T-cell (primary cell): ENCODE results near the gene SKI. TPM values are rescaled to one million over a fixed set of nuclear protein-coding genes. Genes with fewer than 3 reads are reported as not detected.

Source experiments
- ATAC-seq, 4 experiments: fragments of 200-7000 bp in 3 of 4; fragments of 150-1000 bp in 1 of 4; cut with Tn5 transposase; replicated peaks in 1 of 4; 1 replicate in 3 of 4; 2 replicates in 1 of 4; pipeline ENCODE4 v1.10.0; 2021; ENCODE audit warnings: moderate library complexity in 3 of 4, mild to moderate bottlenecking in 2 of 4, moderate number of reproducible peaks in 1 of 4
- CTCF ChIA-PET, 2 donors: fragments of 300-600 bp; sonication (Branson Sonifier 250); formaldehyde crosslinking; loops; one replicate each; lab custom pipeline; 2022; ENCODE audit warnings: antibody characterized with exemption in 2 of 2; lab: Charles Lee
- POLR2A ChIA-PET, 2 donors: fragments of 300-600 bp; sonication (Branson Sonifier 250); formaldehyde crosslinking; loops; one replicate each; lab custom pipeline; 2022; ENCODE audit warnings: antibody characterized with exemption in 2 of 2; lab: Charles Lee
- DNase-seq, 35 experiments: peaks; one replicate each; pipeline versions ENCODE4 v3.0.0 to v3.0.0-alpha.2; 2013 to 2023
- H3K27ac ChIP-seq: one replicate; pipeline ENCODE4 v1.5.1; 2013; ENCODE audit warnings: low read length
- H3K27me3 ChIP-seq, 2 experiments: replicated peaks in 1 of 2; 1 replicate in 1 of 2; 2 replicates in 1 of 2; pipeline versions ENCODE4 v1.6.1 to v1.7.0; 2013; ENCODE audit warnings: low read length in 1 of 2, mixed read lengths in 1 of 2; ENCODE audit not compliant: control insufficient read depth in 2 of 2, insufficient read depth in 2 of 2; ENCODE audit errors: extremely low read depth in 1 of 2
- H3K36me3 ChIP-seq, 2 donors: 1 replicate in 1 of 2; 2 replicates in 1 of 2; pipeline versions ENCODE4 v1.6.1 to v1.7.0; 2013; ENCODE audit warnings: low read length in 1 of 2; ENCODE audit not compliant: control insufficient read depth in 2 of 2, insufficient read depth in 1 of 2; ENCODE audit errors: extremely low read depth in 1 of 2
- H3K4me1 ChIP-seq, 2 experiments: 1 replicate in 1 of 2; 2 replicates in 1 of 2; pipeline versions ENCODE4 v1.6.1 to v1.7.0; 2013; ENCODE audit warnings: low read length in 2 of 2, mixed read lengths in 1 of 2; ENCODE audit not compliant: insufficient read depth in 2 of 2, control insufficient read depth in 1 of 2; ENCODE audit errors: extremely low read depth in 1 of 2
- H3K4me3 ChIP-seq, 2 donors: 1 replicate in 1 of 2; 2 replicates in 1 of 2; pipeline versions ENCODE4 v1.5.1 to v1.7.0; 2013; ENCODE audit warnings: mild to moderate bottlenecking in 2 of 2, low read length in 1 of 2, moderate library complexity in 1 of 2; ENCODE audit not compliant: control insufficient read depth in 1 of 2; ENCODE audit errors: extremely low read depth in 1 of 2
- H3K9me3 ChIP-seq: 2 replicates; pipeline ENCODE4 v1.7.0; 2013
- H3K27ac Mint-ChIP-seq, 2 donors: one replicate each; pipeline ENCODE4 v1.8.0; 2020 to 2021; ENCODE audit warnings: mild to moderate bottlenecking in 2 of 2, mixed read lengths in 2 of 2
- H3K27me3 Mint-ChIP-seq, 2 donors: one replicate each; pipeline ENCODE4 v1.8.0; 2021 to 2022; ENCODE audit warnings: mixed read lengths in 2 of 2
- H3K36me3 Mint-ChIP-seq: one replicate; pipeline ENCODE4 v1.8.0; 2021; ENCODE audit warnings: mixed read lengths
- H3K4me1 Mint-ChIP-seq, 3 donors: one replicate each; pipeline ENCODE4 v1.8.0; 2020 to 2022; ENCODE audit warnings: mixed read lengths in 3 of 3, mild to moderate bottlenecking in 1 of 3
- H3K4me3 Mint-ChIP-seq, 3 donors: one replicate each; pipeline ENCODE4 v1.8.0; 2020 to 2022; ENCODE audit warnings: mild to moderate bottlenecking in 3 of 3, mixed read lengths in 3 of 3, moderate library complexity in 3 of 3
- H3K9me3 Mint-ChIP-seq, 3 donors: one replicate each; pipeline ENCODE4 v1.8.0; 2020 to 2022; ENCODE audit warnings: mixed read lengths in 3 of 3
- WGBS: methylation state at CpG from one replicate; pipeline ENCODE4 v1.1.5; 2013; ENCODE audit warnings: missing lambda C conversion rate; ENCODE audit not compliant: insufficient coverage; 5-methylcytosine and 5-hydroxymethylcytosine counted together
- total RNA-seq, 35 experiments: library from RNA in 6 of 35; stranded (reverse) in 6 of 35; fragments of 120-200 nt in 1 of 35; gene quantifications; one replicate each; pipeline versions ENCODE4 v1.2.1 to v1.2.4 and lab custom pipeline; 2013 to 2026

The SKI gene
- total RNA-seq, 5 donors from 2014 or later (not counting 1 experiment from before 2014, with no cell fraction given), result 137 to 299 (median 157) TPM

GRCh38 chr1:2336499-2336898, 108.4 kb downstream of the SKI start:
- ChIA-PET CTCF (no interaction called here), POLR2A (no interaction called here)
- Mint-ChIP-seq H3K4me1 (no peaks in the 10 kb centered on the region), H3K27ac (no peak overlapping the region), H3K9me3 (no peaks in the 10 kb centered on the region), H3K27me3 (no peaks in the 10 kb centered on the region), H3K4me3 (no peak overlapping the region), H3K36me3 (no peaks in the 10 kb centered on the region)
- Histone ChIP-seq H3K27ac (no peak overlapping the region), H3K4me1 (no peaks in the 10 kb centered on the region), H3K9me3 (no peaks in the 10 kb centered on the region), H3K4me3 (no peak overlapping the region), H3K27me3 (peaks cover 0 to 4% of the 10 kb centered on the region in 2 experiments), H3K36me3 (no peaks in the 10 kb centered on the region)
- ATAC-seq (no peak), DNase-seq (no peak)
- 78% methylated on average over 7 of the region's 11 CpGs for WGBS

DNA sequence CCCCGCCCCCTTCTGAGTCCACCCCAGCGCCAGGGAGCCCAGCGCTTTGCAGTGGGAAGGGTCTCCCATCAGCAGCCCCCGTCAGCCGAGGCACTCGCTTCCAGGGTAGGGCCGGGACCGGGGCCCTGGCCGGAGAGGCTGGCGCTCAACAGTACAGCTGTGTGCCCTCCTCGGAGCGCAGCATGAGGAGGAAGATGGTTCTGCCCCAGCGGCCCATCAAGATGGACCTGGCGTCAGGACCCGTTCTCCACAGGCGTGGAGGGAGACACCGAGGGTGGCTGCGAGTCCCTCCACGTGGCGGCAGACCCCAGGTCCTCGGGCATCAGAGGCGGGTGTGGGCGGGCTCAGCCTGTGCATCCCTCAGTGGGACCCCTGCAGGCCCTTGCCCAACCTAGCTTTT, 109.0 kb downstream of the SKI start:
- Histone ChIP-seq H3K9me3 (no peaks in the 10 kb centered on the region), H3K4me1 (no peaks in the 10 kb centered on the region), H3K4me3 (no peak overlapping the region), H3K27ac (no peak overlapping the region), H3K27me3 (peaks cover 0 to 4% of the 10 kb centered on the region in 2 experiments), H3K36me3 (no peaks in the 10 kb centered on the region)
- H3K4me3 Mint-ChIP-seq, result no peak overlapping the region
- WGBS, result 91% methylated on average over 22 of the region's 23 CpGs
- H3K36me3 Mint-ChIP-seq, result no peaks in the 10 kb centered on the region
- H3K4me1 Mint-ChIP-seq, result no peaks in the 10 kb centered on the region
- H3K9me3 Mint-ChIP-seq, result no peaks in the 10 kb centered on the region
- no peak overlapping the region for H3K27ac Mint-ChIP-seq
- ChIA-PET POLR2A (no interaction called here), CTCF (no interaction called here)
- H3K27me3 Mint-ChIP-seq, result no peaks in the 10 kb centered on the region
- ATAC-seq (no peak), DNase-seq (no peak)

- WGBS, result 100% methylated on average over 1 of the region's 10 CpGs
- ATAC-seq (no peak), DNase-seq (no peak)
- Mint-ChIP-seq H3K36me3 (no peaks in the 10 kb centered on the region), H3K4me1 (no peaks in the 10 kb centered on the region), H3K27ac (no peak overlapping the region), H3K4me3 (no peak overlapping the region), H3K27me3 (no peaks in the 10 kb centered on the region), H3K9me3 (no peaks in the 10 kb centered on the region)
- H3K27ac ChIP-seq, result no peak overlapping the region
- H3K4me1 ChIP-seq, result no peaks in the 10 kb centered on the region
- peaks cover 0 to 4% of the 10 kb centered on the region in 2 experiments for H3K27me3 ChIP-seq
- POLR2A ChIA-PET, result no interaction called here
- H3K9me3 ChIP-seq, result no peaks in the 10 kb centered on the region
- H3K4me3 ChIP-seq, result no peak overlapping the region
- CTCF ChIA-PET, result no interaction called here
- no peaks in the 10 kb centered on the region for H3K36me3 ChIP-seq
Observed at GRCh38 chr1:2337501-2337900, 109.4 kb downstream of the SKI start.

- DNase-seq, result no peak
- CTCF ChIA-PET, result no interaction called here
Observed at GRCh38 chr1:2339206-2340085, 111.3 kb downstream of the SKI start.

GRCh38 chr1:2340086-2340917, 112.2 kb downstream of the SKI start:
- Mint-ChIP-seq H3K36me3 (no peaks in the 10 kb centered on the region), H3K27ac (no peak overlapping the region), H3K9me3 (no peaks in the 10 kb centered on the region), H3K27me3 (no peaks in the 10 kb centered on the region), H3K4me3 (no peak overlapping the region), H3K4me1 (no peaks in the 10 kb centered on the region)
- no peak for ATAC-seq
- Histone ChIP-seq H3K4me1 (no peaks in the 10 kb centered on the region), H3K4me3 (no peak overlapping the region), H3K27me3 (peaks cover 0 to 7% of the 10 kb centered on the region in 2 experiments), H3K27ac (no peak overlapping the region), H3K9me3 (no peaks in the 10 kb centered on the region), H3K36me3 (no peaks in the 10 kb centered on the region)
- POLR2A ChIA-PET, result no interaction called here
- no peak for DNase-seq
- CTCF ChIA-PET, result no interaction called here
- 92% methylated on average over 24 of the region's 24 CpGs for WGBS

More at GRCh38 chr1:2339206-2340085, 111.3 kb downstream of the SKI start:
- Histone ChIP-seq H3K27me3 (peaks cover 0 to 7% of the 10 kb centered on the region in 2 experiments), H3K27ac (no peak overlapping the region), H3K4me3 (no peak overlapping the region), H3K36me3 (no peaks in the 10 kb centered on the region), H3K4me1 (no peaks in the 10 kb centered on the region), H3K9me3 (no peaks in the 10 kb centered on the region)
- no peak overlapping the region for H3K27ac Mint-ChIP-seq
- no peaks in the 10 kb centered on the region for H3K4me1 Mint-ChIP-seq
- no peak for ATAC-seq
- POLR2A ChIA-PET, result no interaction called here
- 88% methylated on average over 42 of the region's 45 CpGs for WGBS
- H3K36me3 Mint-ChIP-seq, result no peaks in the 10 kb centered on the region
- no peak overlapping the region for H3K4me3 Mint-ChIP-seq
- no peaks in the 10 kb centered on the region for H3K9me3 Mint-ChIP-seq
- H3K27me3 Mint-ChIP-seq, result no peaks in the 10 kb centered on the region

DNA sequence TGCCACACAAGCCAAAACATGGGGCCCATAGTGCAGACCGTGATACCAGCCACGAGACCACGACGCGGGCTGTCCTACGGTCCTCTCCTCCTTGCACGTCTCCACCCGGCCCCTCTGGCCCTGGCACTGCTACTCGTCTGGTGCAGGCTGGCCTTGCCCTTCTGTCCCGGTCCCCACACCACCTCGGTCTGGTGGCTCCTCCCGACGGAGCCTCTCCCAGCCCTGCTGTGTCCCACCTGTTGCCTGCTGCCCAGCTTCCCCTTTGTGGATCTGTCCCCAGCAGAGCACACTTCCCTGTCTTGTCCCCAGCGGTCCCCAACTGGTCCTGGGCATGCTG, 112.8 kb downstream of the SKI start:
- Histone ChIP-seq H3K27me3 (peaks cover 0 to 7% of the 10 kb centered on the region in 2 experiments), H3K27ac (no peak overlapping the region), H3K4me3 (no peak overlapping the region), H3K9me3 (no peaks in the 10 kb centered on the region), H3K36me3 (no peaks in the 10 kb centered on the region), H3K4me1 (no peaks in the 10 kb centered on the region)
- WGBS, result 94% methylated on average over 13 of the region's 14 CpGs
- Mint-ChIP-seq H3K27me3 (no peaks in the 10 kb centered on the region), H3K27ac (no peak overlapping the region), H3K4me3 (no peak overlapping the region), H3K36me3 (no peaks in the 10 kb centered on the region), H3K9me3 (no peaks in the 10 kb centered on the region), H3K4me1 (no peaks in the 10 kb centered on the region)
- ATAC-seq (no peak), DNase-seq (no peak)
- POLR2A ChIA-PET, result no interaction called here
- CTCF ChIA-PET, result interaction anchor here in 1 of 2 donors (0.7 kb wide), 2 partner anchors 17 to 40 kb away, joined by 3 to 5 read pairs; no protein-coding TSS in a partner anchor
